Panc1 (cell line): Measurements from ENCODE around the gene RRP12. TPM values are rescaled to one million over a fixed set of nuclear protein-coding genes. Genes with fewer than 3 reads are reported as not detected.

ENCODE experiments used
- ATAC-seq: fragments of 200-7000 bp; cut with Tn5 transposase; 2 replicates; pipeline ENCODE4 v1.9.1; 2020; ENCODE audit warnings: mild to moderate bottlenecking, moderate library complexity
- BruUV-seq: library from RNA; stranded (reverse); fragments of 400-500 nt; replicated peaks from 2 replicates; lab custom pipeline; 2021; lab: Mats Ljungman, UMichigan
- CTCF ChIA-PET: fragments of 300-600 bp; sonication (Branson Sonifier 250); formaldehyde crosslinking; loops from one replicate; lab custom pipeline; 2022; ENCODE audit warnings: antibody characterized with exemption; lab: Charles Lee
- POLR2A ChIA-PET: fragments of 300-600 bp; sonication (Branson Sonifier 250); formaldehyde crosslinking; loops from one replicate; lab custom pipeline; 2022; ENCODE audit warnings: antibody characterized with exemption; lab: Charles Lee
- DNase-seq: peaks from one replicate; pipeline ENCODE4 v3.0.0-alpha.2; 2010; ENCODE audit warnings: low read depth, low spot score
- H3K27ac ChIP-seq: 2 replicates; pipeline ENCODE4 v1.5.1; 2011; ENCODE audit warnings: mild to moderate bottlenecking, low read length, inconsistent platforms
- H3K27me3 ChIP-seq: fragments of 200-500 bp; sonication (Bioruptor generic); 2 replicates; pipeline ENCODE4 v1.6.0; 2014; ENCODE audit warnings: low read length, inconsistent platforms; ENCODE audit not compliant: control insufficient read depth, insufficient read depth
- H3K36me3 ChIP-seq: fragments of 200-500 bp; sonication (Bioruptor generic); 2 replicates; pipeline ENCODE4 v1.5.1; 2014; ENCODE audit warnings: inconsistent platforms, mild to moderate bottlenecking, low read length, moderate library complexity; ENCODE audit not compliant: control insufficient read depth, insufficient read depth
- H3K4me1 ChIP-seq: 2 replicates; pipeline ENCODE4 v1.5.1; 2011; ENCODE audit warnings: inconsistent platforms, mild to moderate bottlenecking, low read length, moderate library complexity; ENCODE audit not compliant: control insufficient read depth, insufficient read depth
- H3K4me3 ChIP-seq, 2 experiments: 2 replicates each; pipeline ENCODE4 v1.5.1; 2011 to 2012; ENCODE audit warnings: low read depth in 2 of 2, low read length in 2 of 2, mild to moderate bottlenecking in 2 of 2, inconsistent platforms in 1 of 2, moderate library complexity in 1 of 2
- H3K9me3 ChIP-seq: fragments of 200-500 bp; sonication (Bioruptor generic); 2 replicates; pipeline ENCODE4 v1.5.1; 2014; ENCODE audit warnings: low read depth, mild to moderate bottlenecking, inconsistent platforms, low read length, moderate library complexity; ENCODE audit not compliant: control insufficient read depth, insufficient read depth
- CTCF ChIP-seq: fragments of 450-650 bp; IDR thresholded peaks from 2 replicates; pipeline ENCODE4 v1.5.1; 2017; ENCODE audit warnings: mild to moderate bottlenecking
- POLR2AphosphoS5 ChIP-seq: IDR thresholded peaks from 2 replicates; pipeline ENCODE4 v1.6.1; 2012; ENCODE audit warnings: mild to moderate bottlenecking, low read depth, low read length, moderate library complexity
- REST ChIP-seq, 2 experiments: IDR thresholded peaks; 2 replicates each; pipeline ENCODE4 v1.6.1; 2011 to 2012; ENCODE audit warnings: low read depth in 2 of 2, control low read depth in 1 of 2, low read length in 1 of 2, mild to moderate bottlenecking in 1 of 2, moderate library complexity in 1 of 2; ENCODE audit not compliant: insufficient read depth in 1 of 2
- SIN3A ChIP-seq: IDR thresholded peaks from 2 replicates; pipeline ENCODE4 v1.6.1; 2012; ENCODE audit warnings: low read depth, mild to moderate bottlenecking, low read length, moderate library complexity, borderline replicate concordance; ENCODE audit not compliant: insufficient read depth
- TCF7L2 ChIP-seq: IDR thresholded peaks from 2 replicates; pipeline ENCODE4 v1.6.1; 2011; ENCODE audit warnings: mild to moderate bottlenecking, low read depth, low read length, inconsistent platforms
- in situ Hi-C: cut with HindIII; loops from 2 replicates; pipeline ENCODE4 v1.10.0; 2016; ENCODE audit warnings: low sequenced_read_pairs, low pct_unique_long_range_greater_than_20kb
- intact Hi-C: fragments of 100-400 bp; cut with micrococcal nuclease; formaldehyde crosslinking; loops from one replicate; pipeline ENCODE4 v1.10.0; 2022; ENCODE audit not compliant: unreplicated experiment
- total RNA-seq: library from RNA; stranded (reverse); gene quantifications from one replicate; pipeline ENCODE4 v1.2.1, GENCODE V29; 2021; ENCODE audit not compliant: unreplicated experiment

Gene RRP12
- total RNA-seq, 1 experiment from 2014 or later: 94.9 TPM

GRCh38 chr10:97355571-97355975 lies 45.6 kb downstream of the RRP12 start:
- POLR2A ChIA-PET: no interaction called here
- intact Hi-C loops: no loop called here
- BruUV-seq: no TSS peak
- CTCF ChIA-PET: no interaction called here
- no peak overlapping the region for H3K4me3 ChIP-seq
- no peaks in the 10 kb centered on the region for H3K27me3 ChIP-seq
- no peak for DNase-seq
- no peak overlapping the region for H3K27ac ChIP-seq
- H3K9me3 ChIP-seq: no peaks in the 10 kb centered on the region
- TF ChIP-seq CTCF: no peak
- TF ChIP-seq SIN3A: no peak
- TF ChIP-seq POLR2AphosphoS5: no peak
- TF ChIP-seq REST (IDR thresholded peaks at IDR 0.05; ENCODE audit: insufficient read depth in 1 of 2, low read depth in 2 of 2, low read length in 1 of 2): no peak
- TF ChIP-seq TCF7L2: no peak
- in situ Hi-C loops: no loop called here
- ATAC-seq: no peak
- H3K36me3 ChIP-seq: peaks cover 5% of the 10 kb centered on the region
- no peaks in the 10 kb centered on the region for H3K4me1 ChIP-seq

- Histone ChIP-seq H3K4me1 (peaks cover 9% of the 10 kb centered on the region; the same call in 1 of the 2 replicates), H3K27me3 (no peaks in the 10 kb centered on the region), H3K9me3 (no peaks in the 10 kb centered on the region), H3K27ac (no peak overlapping the region), H3K36me3 (peaks cover 5% of the 10 kb centered on the region), H3K4me3 (no peak overlapping the region)
- no TSS peak for BruUV-seq
- ChIA-PET POLR2A (interaction anchor here (0.6 to 1.0 kb wide), 2 partner anchors 26 to 75 kb away, joined by 4 to 5 read pairs; no protein-coding TSS in a partner anchor), CTCF (interaction anchor here (0.5 kb wide), 1 partner anchor 79 kb away, joined by 3 read pairs; no protein-coding TSS in a partner anchor)
- ATAC-seq (no peak), DNase-seq (no peak)
- in situ Hi-C loops: no loop called here
- TF ChIP-seq POLR2AphosphoS5 (no peak), CTCF (no peak), REST (IDR thresholded peaks at IDR 0.05; ENCODE audit: insufficient read depth in 1 of 2, low read depth in 2 of 2, low read length in 1 of 2) (no peak), TCF7L2 (no peak), SIN3A (no peak)
- intact Hi-C loops: no loop called here
Observed at GRCh38 chr10:97353945-97354344, 47.2 kb downstream of the RRP12 start.
